ENCODE measurements around the gene CYBA. TPM values are rescaled to one million over a fixed set of nuclear protein-coding genes. Genes with fewer than 3 reads are reported as not detected.
A peak's percentile ranks its signal among the peaks of the same experiment; 100 is the strongest.

CYBA gene
- total and polyA plus RNA-seq, 2 of the 13 experiments (the other 11 are each of a cell fraction or from before 2014, with no cell fraction given): 196 to 250 TPM

- no peak for TF ChIP-seq NR0B2 (CRISPR knock-in tag; IDR thresholded peaks at IDR 0.05)
- TF ChIP-seq HHEX (CRISPR knock-in tag; IDR thresholded peaks at IDR 0.05): peak; percentile 18; the same call in 1 of the 2 replicates
- TF ChIP-seq SETDB1 (CRISPR knock-in tag; IDR thresholded peaks at IDR 0.05; ENCODE audit: borderline replicate concordance): no peak
- no peak for TF ChIP-seq U2AF2 (IDR thresholded peaks at IDR 0.05; ENCODE audit: low read depth, low read length)
- TF ChIP-seq CREBL2 (CRISPR knock-in tag; IDR thresholded peaks at IDR 0.05; ENCODE audit: borderline replicate concordance): no peak
- 0 out of 2 replicates have a peak, but pooled peaks have one; percentile 22 for TF ChIP-seq CEBPB (IDR thresholded peaks at IDR 0.05; ENCODE audit: borderline replicate concordance, low read depth, low read length)
- TF ChIP-seq AKNA (CRISPR knock-in tag; IDR thresholded peaks at IDR 0.05; ENCODE audit: borderline replicate concordance): no peak
- TF ChIP-seq ZNF605 (CRISPR knock-in tag; IDR thresholded peaks at IDR 0.05): no peak
- TF ChIP-seq ZNF597 (CRISPR knock-in tag; IDR thresholded peaks at IDR 0.05): no peak
- no peak for TF ChIP-seq UBTF (CRISPR knock-in tag; IDR thresholded peaks at IDR 0.05)
- TF ChIP-seq GATA4 (IDR thresholded peaks at IDR 0.05; ENCODE audit: borderline replicate concordance, low read depth): no peak
- TF ChIP-seq ZNF576 (CRISPR knock-in tag; IDR thresholded peaks at IDR 0.05): peak; percentile 41; the same call in 1 of the 2 replicates
- no peak for TF ChIP-seq ZNF124 (CRISPR knock-in tag; IDR thresholded peaks at IDR 0.05)
- no peak for TF ChIP-seq ZNF567 (CRISPR knock-in tag; IDR thresholded peaks at IDR 0.05; ENCODE audit: borderline replicate concordance)
- no peak for TF ChIP-seq HDAC1 (CRISPR knock-in tag; IDR thresholded peaks at IDR 0.05)
- 0 out of 2 replicates have a peak, but pooled peaks have one; percentile 28 for TF ChIP-seq ZBTB37 (CRISPR knock-in tag; IDR thresholded peaks at IDR 0.05)
- peak; percentile 53 for TF ChIP-seq HNF4G (IDR thresholded peaks at IDR 0.05; ENCODE audit: borderline replicate concordance, low read depth, low read length)
- TF ChIP-seq HNF4G (CRISPR knock-in tag; IDR thresholded peaks at IDR 0.05; ENCODE audit: borderline replicate concordance, low read depth): no peak; the same call in 1 of the 2 replicates
Observed at GRCh38 chr16:88700322-88700635, 49.4 kb upstream of the CYBA start (continued).
